Measurements from ENCODE around the gene STXBP6.

Gene STXBP6

GRCh38 chr14:24794644-24795305 is 255.2 kb downstream of the STXBP6 start:
- H3K4me3 ChIP-seq (ENCODE audit: low read depth, low read length), result no peak overlapping the region
- POLR2A ChIA-PET, result no interaction called here
- CTCF ChIA-PET, result interaction anchor here (2.6 kb wide), 1 partner anchor 11 kb away, joined by 14 read pairs; no protein-coding TSS in a partner anchor
- no peaks in the 10 kb centered on the region for H3K4me1 ChIP-seq (ENCODE audit: control insufficient read depth, insufficient read depth, low read length)
- TF ChIP-seq ZNF518A (tag by site-specific recombination; conservative IDR thresholded peaks at IDR 0.05; ENCODE audit: low read depth) (no peak), ZNF677 (tag by site-specific recombination; IDR thresholded peaks at IDR 0.05) (no peak), ZNF239 (tag by site-specific recombination; IDR thresholded peaks at IDR 0.05) (no peak), ZNF175 (tag by site-specific recombination; IDR thresholded peaks at IDR 0.05) (no peak), YY1 (tag by site-specific recombination; IDR thresholded peaks at IDR 0.05) (no peak), ZNF138 (tag by site-specific recombination; IDR thresholded peaks at IDR 0.05; ENCODE audit: borderline replicate concordance) (no peak), HOXD13 (CRISPR knock-in tag; IDR thresholded peaks at IDR 0.05; ENCODE audit: borderline replicate concordance) (no peak), ZBTB17 (tag by site-specific recombination; IDR thresholded peaks at IDR 0.05) (no peak), ZBTB49 (tag by site-specific recombination; IDR thresholded peaks at IDR 0.05; ENCODE audit: low read depth) (no peak), ZNF610 (tag by site-specific recombination; IDR thresholded peaks at IDR 0.05; ENCODE audit: borderline replicate concordance) (no peak), KLF1 (tag by site-specific recombination; IDR thresholded peaks at IDR 0.05) (no peak), ZNF561 (tag by site-specific recombination; IDR thresholded peaks at IDR 0.05; ENCODE audit: borderline replicate concordance) (no peak), HOXA7 (CRISPR knock-in tag; IDR thresholded peaks at IDR 0.05; ENCODE audit: borderline replicate concordance) (no peak), ZNF596 (tag by site-specific recombination; IDR thresholded peaks at IDR 0.05) (no peak), ZNF146 (tag by site-specific recombination; IDR thresholded peaks at IDR 0.05) (no peak), ZSCAN16 (tag by site-specific recombination; IDR thresholded peaks at IDR 0.05) (no peak), ZBTB26 (tag by site-specific recombination; optimal IDR thresholded peaks at IDR 0.05) (no peak), ZNF19 (tag by site-specific recombination; IDR thresholded peaks at IDR 0.05; ENCODE audit: low read depth) (no peak), ZSCAN5A (tag by site-specific recombination; IDR thresholded peaks at IDR 0.05) (no peak), ZBTB48 (tag by site-specific recombination; IDR thresholded peaks at IDR 0.05) (no peak)
- H3K9me3 ChIP-seq (ENCODE audit: control insufficient read depth, insufficient read depth, low read depth, low read length), result no peaks in the 10 kb centered on the region
- no peaks in the 10 kb centered on the region for H3K36me3 ChIP-seq (ENCODE audit: control insufficient read depth in 2 of 2, insufficient read depth in 1 of 2, low read length in 2 of 2)
- no peak overlapping the region for H3K27ac ChIP-seq (ENCODE audit: extremely low read depth, low read depth, low read length)

Data from HEK293 (cell line).